Fibroblast of peridontal ligament (primary cell): ENCODE measurements around the gene ACTR3C.
A peak's percentile ranks its signal among the peaks of the same experiment; 100 is the strongest.
"Not testable (repeated sequence)": the region's sequence is repeated elsewhere in the genome, so short reads cannot be mapped to it uniquely, and the experiment has no call there.

ENCODE experiments used
- DNase-seq: peaks from one replicate; pipeline ENCODE4 v3.0.0-alpha.2; 2010; ENCODE audit errors: extremely low read depth

Gene ACTR3C

GRCh38 chr7:150336746-150337145 lies 13.4 kb upstream of the ACTR3C start:
- no peak for DNase-seq

- DNase-seq: no peak
These were observed 12.4 kb upstream of the ACTR3C start for GRCh38 chr7:150335774-150336112.

- DNase-seq: peak; percentile 83
These were observed 11.9 kb upstream of the ACTR3C start for GRCh38 chr7:150335108-150335773.

GRCh38 chr7:150334108-150334507 lies 10.8 kb upstream of the ACTR3C start:
- DNase-seq: no peak

- no peak for DNase-seq
These were observed 10.3 kb upstream of the ACTR3C start for GRCh38 chr7:150333659-150334058.

GRCh38 chr7:150332852-150333635 lies 9.7 kb upstream of the ACTR3C start:
- DNase-seq: no peak

GRCh38 chr7:150330211-150330885 lies 7.0 kb upstream of the ACTR3C start:
- no peak for DNase-seq

- DNase-seq: no peak
These were observed 6.2 kb upstream of the ACTR3C start for GRCh38 chr7:150329331-150330120.

- DNase-seq: no peak
These were observed 4.0 kb upstream of the ACTR3C start for GRCh38 chr7:150327308-150327707.

- no peak for DNase-seq
These were observed 3.4 kb upstream of the ACTR3C start for GRCh38 chr7:150326657-150327268.

- no peak for DNase-seq
These were observed 2.6 kb upstream of the ACTR3C start for GRCh38 chr7:150325901-150326300.

- DNase-seq: no peak
These were observed 1.8 kb upstream of the ACTR3C start for GRCh38 chr7:150325110-150325611.

- DNase-seq: no peak
These were observed 1.1 kb upstream of the ACTR3C start for GRCh38 chr7:150324373-150324961.

- DNase-seq: no peak
These were observed 482 bp upstream of the ACTR3C start for GRCh38 chr7:150323682-150324372.

- no peak for DNase-seq
These were observed 1.1 kb downstream of the ACTR3C start for GRCh38 chr7:150322114-150322832.

- no peak for DNase-seq
These were observed 1.6 kb downstream of the ACTR3C start for GRCh38 chr7:150321788-150322113.

GRCh38 chr7:150317748-150318444 lies 5.4 kb downstream of the ACTR3C start:
- peak; percentile 29 for DNase-seq

GRCh38 chr7:150316987-150317386 lies 6.4 kb downstream of the ACTR3C start:
- DNase-seq: not testable (repeated sequence)

GRCh38 chr7:150314639-150315239 lies 8.6 kb downstream of the ACTR3C start:
- DNase-seq: no peak
